WTC11 (cell line): ENCODE results near the gene FRRS1. TPM values are rescaled to one million over a fixed set of nuclear protein-coding genes. Genes with fewer than 3 reads are reported as not detected.

Experiments
- ATAC-seq: fragments of 200-7000 bp; cut with Tn5 transposase; 2 replicates; pipeline ENCODE4 v1.10.0; 2021; ENCODE audit warnings: mild to moderate bottlenecking, moderate library complexity
- CTCF ChIA-PET: fragments of 300-600 bp; sonication (Branson Sonifier 250); formaldehyde crosslinking; loops from one replicate; lab custom pipeline; 2021; ENCODE audit warnings: antibody characterized with exemption; lab: Charles Lee
- POLR2A ChIA-PET: fragments of 350-600 bp; sonication (Branson Sonifier 250); formaldehyde crosslinking; loops from one replicate; lab custom pipeline; 2021; ENCODE audit warnings: antibody characterized with exemption; lab: Charles Lee
- DNase-seq: peaks from one replicate; pipeline ENCODE4 v3.0.0; 2021; ENCODE audit warnings: low spot score
- H3K27ac Mint-ChIP-seq: 2 replicates; pipeline ENCODE4 v1.8.0; 2021; ENCODE audit warnings: mixed read lengths
- H3K27me3 Mint-ChIP-seq: 2 replicates; pipeline ENCODE4 v1.8.0; 2021; ENCODE audit warnings: low read depth, mild to moderate bottlenecking, moderate library complexity, mixed read lengths
- H3K36me3 Mint-ChIP-seq: 2 replicates; pipeline ENCODE4 v1.8.0; 2021; ENCODE audit warnings: mixed read lengths
- H3K4me1 Mint-ChIP-seq: 2 replicates; pipeline ENCODE4 v1.8.0; 2022; ENCODE audit warnings: mixed read lengths
- H3K4me3 Mint-ChIP-seq: 2 replicates; pipeline ENCODE4 v1.8.0; 2021; ENCODE audit warnings: mild to moderate bottlenecking, moderate library complexity, mixed read lengths
- H3K9me3 Mint-ChIP-seq: 2 replicates; pipeline ENCODE4 v1.8.0; 2021; ENCODE audit warnings: mixed read lengths
- ATF6 ChIP-seq: sonication (generic); formaldehyde crosslinking; IDR thresholded peaks from 2 replicates; pipeline ENCODE4 v1.8.1; 2023; ENCODE audit warnings: mild to moderate bottlenecking, missing genetic modification reagents
- CBFB ChIP-seq: sonication (generic); formaldehyde crosslinking; IDR thresholded peaks from 2 replicates; pipeline ENCODE4 v1.8.1; 2022; ENCODE audit warnings: mild to moderate bottlenecking, low read depth, missing genetic modification reagents
- E2F5 ChIP-seq: sonication (generic); formaldehyde crosslinking; IDR thresholded peaks from 2 replicates; pipeline ENCODE4 v1.8.1; 2022; ENCODE audit warnings: mild to moderate bottlenecking, moderate library complexity, missing genetic modification reagents
- ESRRA ChIP-seq: sonication (generic); formaldehyde crosslinking; IDR thresholded peaks from 2 replicates; pipeline ENCODE4 v1.8.1; 2022; ENCODE audit warnings: mild to moderate bottlenecking, missing genetic modification reagents, borderline replicate concordance
- FOXK1 ChIP-seq: sonication (generic); formaldehyde crosslinking; IDR thresholded peaks from 2 replicates; pipeline ENCODE4 v1.8.0; 2022; ENCODE audit warnings: mild to moderate bottlenecking, moderate library complexity, missing genetic modification reagents
- MYBL2 ChIP-seq: sonication (generic); formaldehyde crosslinking; IDR thresholded peaks from 2 replicates; pipeline ENCODE4 v1.8.1; 2023; ENCODE audit warnings: mild to moderate bottlenecking, moderate library complexity, missing genetic modification reagents
- NR3C1 ChIP-seq: sonication (generic); formaldehyde crosslinking; conservative IDR thresholded peaks from 2 replicates; pipeline ENCODE4 v1.8.1; 2023; ENCODE audit warnings: low read depth, mild to moderate bottlenecking, missing genetic modification reagents
- PREB ChIP-seq: sonication (generic); formaldehyde crosslinking; IDR thresholded peaks from 2 replicates; pipeline ENCODE4 v1.8.1; 2022; ENCODE audit warnings: mild to moderate bottlenecking, missing genetic modification reagents, moderate library complexity, borderline replicate concordance
- RORB ChIP-seq: fragments of 250-450 bp; sonication (Bioruptor Pico); IDR thresholded peaks from 2 replicates; pipeline ENCODE4 v1.9.0; 2021; ENCODE audit warnings: mild to moderate bottlenecking
- TEAD1 ChIP-seq: sonication (generic); formaldehyde crosslinking; IDR thresholded peaks from 2 replicates; pipeline ENCODE4 v1.8.0; 2022; ENCODE audit warnings: mild to moderate bottlenecking, missing genetic modification reagents
- TP53 ChIP-seq: sonication (generic); formaldehyde crosslinking; IDR thresholded peaks from 2 replicates; pipeline ENCODE4 v1.8.1; 2023; ENCODE audit warnings: mild to moderate bottlenecking, missing genetic modification reagents
- USF2 ChIP-seq: sonication (generic); formaldehyde crosslinking; IDR thresholded peaks from 2 replicates; pipeline ENCODE4 v1.8.1; 2023; ENCODE audit warnings: mild to moderate bottlenecking, missing genetic modification reagents, moderate library complexity
- ZMAT4 ChIP-seq: fragments of 250-450 bp; sonication (Bioruptor Pico); IDR thresholded peaks from 2 replicates; pipeline ENCODE4 v1.9.0; 2021; ENCODE audit warnings: mild to moderate bottlenecking
- ZNF281 ChIP-seq: sonication (generic); formaldehyde crosslinking; IDR thresholded peaks from 2 replicates; pipeline ENCODE4 v1.8.0; 2023; ENCODE audit warnings: mild to moderate bottlenecking, missing genetic modification reagents
- ZNF671 ChIP-seq: fragments of 250-450 bp; sonication (Bioruptor Pico); IDR thresholded peaks from 2 replicates; pipeline ENCODE4 v1.8.0; 2021; ENCODE audit warnings: mild to moderate bottlenecking
- ZSCAN18 ChIP-seq: fragments of 250-450 bp; sonication (Bioruptor Pico); IDR thresholded peaks from 2 replicates; pipeline ENCODE4 v2.1.2; 2022; ENCODE audit warnings: mild to moderate bottlenecking, moderate library complexity
- total RNA-seq: library from RNA; stranded (reverse); gene quantifications from 3 replicates; pipeline ENCODE4 v1.2.3, GENCODE V29; 2021
- TF ChIP-seq, protein P1 (sequence below): fragments of 250-450 bp; sonication (Bioruptor Pico); conservative IDR thresholded peaks from 2 replicates; pipeline ENCODE4 v1.9.0; 2021; ENCODE audit warnings: mild to moderate bottlenecking

FRRS1 gene
- total RNA-seq, 1 experiment from 2014 or later, result 6.2 TPM

GRCh38 chr1:99673315-99673714, 93.1 kb downstream of the FRRS1 start:
- TF ChIP-seq ZSCAN18 (CRISPR knock-in tag) (no peak), USF2 (CRISPR knock-in tag) (no peak), ATF6 (CRISPR knock-in tag) (no peak), MYBL2 (CRISPR knock-in tag) (no peak), NR3C1 (CRISPR knock-in tag) (no peak), ZMAT4 (CRISPR knock-in tag) (no peak), TEAD1 (CRISPR knock-in tag) (no peak), PREB (CRISPR knock-in tag) (no peak), TP53 (CRISPR knock-in tag) (no peak), FOXK1 (CRISPR knock-in tag) (no peak), RORB (CRISPR knock-in tag) (no peak), CBFB (CRISPR knock-in tag) (no peak), E2F5 (no peak), ZNF671 (CRISPR knock-in tag) (no peak), ESRRA (CRISPR knock-in tag) (no peak), ZNF281 (CRISPR knock-in tag) (no peak)
- TF ChIP-seq, protein P1, sequence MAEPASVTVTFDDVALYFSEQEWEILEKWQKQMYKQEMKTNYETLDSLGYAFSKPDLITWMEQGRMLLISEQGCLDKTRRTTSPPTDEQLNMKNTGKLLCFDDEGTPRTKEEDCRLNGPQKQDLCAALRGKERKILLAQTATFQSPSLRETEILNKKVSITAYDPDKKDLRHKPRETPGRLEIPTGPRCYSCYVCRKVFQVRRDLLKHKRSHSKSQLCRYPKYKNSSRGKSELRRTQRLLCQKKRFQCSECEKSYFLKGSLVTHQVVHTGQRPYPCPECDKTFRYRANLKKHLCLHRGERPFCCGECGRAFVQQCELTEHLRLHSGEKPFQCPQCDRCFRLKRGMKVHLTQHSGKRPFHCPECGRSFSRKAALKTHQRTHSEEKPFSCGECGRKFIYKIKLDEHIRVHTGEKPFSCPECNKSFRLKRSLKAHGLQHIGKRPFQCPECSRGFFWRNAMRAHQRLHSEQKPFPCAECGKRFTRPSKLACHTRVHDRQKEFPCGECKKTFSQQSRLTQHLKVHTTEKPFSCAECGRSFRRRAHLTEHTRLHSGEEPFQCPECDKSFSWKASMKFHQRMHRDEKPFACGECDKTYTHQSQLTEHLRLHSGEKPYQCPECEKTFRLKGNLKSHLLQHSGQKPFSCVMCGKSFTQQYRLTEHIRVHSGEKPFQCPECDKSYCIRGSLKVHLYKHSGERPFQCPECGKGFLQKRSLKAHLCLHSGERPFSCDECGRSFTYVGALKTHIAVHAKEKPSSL (CRISPR knock-in tag), result no peak
- Mint-ChIP-seq H3K4me1 (peaks cover 7% of the 10 kb centered on the region), H3K9me3 (no peaks in the 10 kb centered on the region), H3K36me3 (no peaks in the 10 kb centered on the region), H3K27ac (no peak overlapping the region), H3K27me3 (no peaks in the 10 kb centered on the region), H3K4me3 (no peak overlapping the region)
- no peak for ATAC-seq
- ChIA-PET CTCF (interaction anchor here (2.4 kb wide), 1 partner anchor 12 kb away, joined by 9 read pairs; no protein-coding TSS in a partner anchor), POLR2A (interaction anchor here (0.6 kb wide), 1 partner anchor 190 kb away, joined by 5 read pairs; no protein-coding TSS in a partner anchor)
- no peak for DNase-seq
